ENCODE measurements around the gene GLCCI1. TPM values are rescaled to one million over a fixed set of nuclear protein-coding genes. Genes with fewer than 3 reads are reported as not detected.

Gene GLCCI1
- total and polyA plus RNA-seq, 2 of the 8 experiments (the other 6 are each of a cell fraction or from before 2014, with no cell fraction given) = 12.4 to 27.7 TPM

DNA sequence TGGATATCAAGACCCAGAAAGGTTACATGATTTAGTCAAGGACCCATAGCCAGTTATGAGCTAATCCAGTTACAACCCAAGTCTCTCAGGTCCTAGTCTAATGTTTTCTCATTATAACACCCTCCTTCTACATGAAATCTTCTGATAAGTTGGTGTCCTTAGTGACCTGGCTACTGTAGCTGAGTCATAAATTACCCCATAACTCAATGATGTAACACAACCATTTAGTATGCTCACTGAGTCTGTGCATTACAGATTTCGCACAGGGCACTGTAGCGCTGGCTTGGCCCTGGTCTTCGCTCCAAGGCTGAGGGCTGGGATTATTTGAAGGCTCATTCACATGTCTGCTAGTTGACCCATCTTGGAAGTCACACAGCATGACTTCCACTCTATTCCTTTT, 36.0 kb upstream of the GLCCI1 start:
- H2BK15ac ChIP-seq (ENCODE audit: low read length) = no peak overlapping the region
- no peaks in the 10 kb centered on the region for H4K20me1 ChIP-seq (replicated peaks in 1 of 2; ENCODE audit: control insufficient read depth in 1 of 2, insufficient read depth in 2 of 2, low read length in 2 of 2)
- H3K4me2 ChIP-seq (ENCODE audit: insufficient read depth in 1 of 2, low read depth in 2 of 2, low read length in 2 of 2) = no peak overlapping the region
- H3K36me3 ChIP-seq (ENCODE audit: control insufficient read depth in 2 of 4, insufficient read depth in 4 of 4, low read length in 3 of 4) = no peaks in the 10 kb centered on the region
- no peak overlapping the region for H2BK12ac ChIP-seq (ENCODE audit: low read depth, low read length)
- no peak overlapping the region for H3K9ac ChIP-seq (replicated peaks in 1 of 4; ENCODE audit: extremely low read depth in 1 of 4, low read depth in 3 of 4, low read length in 3 of 4)
- no peaks in the 10 kb centered on the region for H3K23me2 ChIP-seq (ENCODE audit: low read depth, low read length)
- H3K4me1 ChIP-seq (replicated peaks in 1 of 4; ENCODE audit: control insufficient read depth in 3 of 4, insufficient read depth in 4 of 4, low read length in 3 of 4) = peaks cover 0 to 6% (median 4%) of the 10 kb centered on the region in 4 experiments; a peak in 2 of 7 replicates
- no peak overlapping the region for H4K8ac ChIP-seq (ENCODE audit: extremely low read depth, insufficient read depth, low read length)
- CTCF ChIA-PET (ENCODE audit: partially characterized antibody) = interaction anchor here (1.7 kb wide), 1 partner anchor 11 kb away, joined by 4 read pairs; no protein-coding TSS in a partner anchor
- FAIRE-seq (no peak), DNase-seq (ENCODE audit: low read depth in 1 of 2, low spot score in 2 of 2) (no peak)
- no peak overlapping the region for H3K14ac ChIP-seq (ENCODE audit: insufficient read length)
- no peaks in the 10 kb centered on the region; the same call in 1 of the 2 replicates for H3K79me1 ChIP-seq (ENCODE audit: low read depth, low read length)
- no peak overlapping the region for H2BK20ac ChIP-seq (ENCODE audit: low read length)
- H4K91ac ChIP-seq (replicated peaks; ENCODE audit: insufficient read length, low read length) = no peak overlapping the region
- H2AFZ ChIP-seq (ENCODE audit: low read length) = no peak overlapping the region
- no peak overlapping the region for H2AK5ac ChIP-seq (ENCODE audit: low read depth, low read length)
- H2BK5ac ChIP-seq (ENCODE audit: low read depth, low read length) = no peak overlapping the region
- no peaks in the 10 kb centered on the region; a peak in 1 of 4 replicates for H3K9me3 ChIP-seq (ENCODE audit: insufficient read depth in 2 of 2, low read depth in 1 of 2, low read length in 1 of 2)
- no peaks in the 10 kb centered on the region for H3K79me2 ChIP-seq (ENCODE audit: control insufficient read depth in 1 of 2, insufficient read depth in 2 of 2, low read length in 2 of 2)
- H3K18ac ChIP-seq (ENCODE audit: extremely low read depth, low read length) = no peak overlapping the region
- H3K4ac ChIP-seq (replicated peaks; ENCODE audit: insufficient read length, low read depth, low read length) = no peak overlapping the region
- POLR2A ChIA-PET (ENCODE audit: partially characterized antibody) = no interaction called here
- H3K4me3 ChIP-seq (ENCODE audit: extremely low read depth in 1 of 4, insufficient read depth in 2 of 4, low read depth in 3 of 4, low read length in 4 of 4) = no peak overlapping the region
- 100% methylated on average over 3 of the region's 3 CpGs; no CpG with 5 or more reads in 1 of the 2 experiments for WGBS, 2 experiments (ENCODE audit: extremely low coverage in 1 of 2, insufficient coverage in 1 of 2, insufficient read length in 1 of 2, insufficient replicate concordance in 2 of 2, low coverage in 1 of 2, low lambda C conversion rate in 2 of 2, missing lambda C conversion rate in 1 of 2)
- H3K56ac ChIP-seq (replicated peaks; ENCODE audit: insufficient read length, low read depth, low read length) = no peak overlapping the region
- H4K5ac ChIP-seq (ENCODE audit: insufficient read length, low read depth, low read length) = no peak overlapping the region
- H3K27me3 ChIP-seq (replicated peaks in 1 of 4; ENCODE audit: control insufficient read depth in 3 of 4, extremely low read depth in 1 of 4, insufficient read depth in 3 of 4, low read length in 3 of 4) = no peaks in the 10 kb centered on the region
- no peak overlapping the region for H3K27ac ChIP-seq (ENCODE audit: low read depth, low read length)
- H2BK120ac ChIP-seq (replicated peaks; ENCODE audit: low read depth, low read length) = no peak overlapping the region
- no peak overlapping the region for H3K23ac ChIP-seq (ENCODE audit: insufficient read length)
- TF ChIP-seq TAF7 (optimal IDR thresholded peaks at IDR 0.05; ENCODE audit: borderline replicate concordance, low read depth, low read length) = no peak
- no peak for TF ChIP-seq EZH2 (IDR thresholded peaks at IDR 0.05; ENCODE audit: low read depth, low read length, severe bottlenecking)
- TF ChIP-seq HDAC2 (IDR thresholded peaks at IDR 0.05; ENCODE audit: borderline replicate concordance in 1 of 2, low read depth in 2 of 2, low read length in 2 of 2) = no peak
- TF ChIP-seq MAFK (IDR thresholded peaks at IDR 0.05; ENCODE audit: low read depth, low read length) = no peak
- TF ChIP-seq TCF12 (IDR thresholded peaks at IDR 0.05; ENCODE audit: low read depth, low read length) = no peak
- TF ChIP-seq, protein P1, sequence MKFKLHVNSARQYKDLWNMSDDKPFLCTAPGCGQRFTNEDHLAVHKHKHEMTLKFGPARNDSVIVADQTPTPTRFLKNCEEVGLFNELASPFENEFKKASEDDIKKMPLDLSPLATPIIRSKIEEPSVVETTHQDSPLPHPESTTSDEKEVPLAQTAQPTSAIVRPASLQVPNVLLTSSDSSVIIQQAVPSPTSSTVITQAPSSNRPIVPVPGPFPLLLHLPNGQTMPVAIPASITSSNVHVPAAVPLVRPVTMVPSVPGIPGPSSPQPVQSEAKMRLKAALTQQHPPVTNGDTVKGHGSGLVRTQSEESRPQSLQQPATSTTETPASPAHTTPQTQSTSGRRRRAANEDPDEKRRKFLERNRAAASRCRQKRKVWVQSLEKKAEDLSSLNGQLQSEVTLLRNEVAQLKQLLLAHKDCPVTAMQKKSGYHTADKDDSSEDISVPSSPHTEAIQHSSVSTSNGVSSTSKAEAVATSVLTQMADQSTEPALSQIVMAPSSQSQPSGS (IDR thresholded peaks at IDR 0.05; ENCODE audit: low read length) = no peak
- TF ChIP-seq POLR2A (IDR thresholded peaks at IDR 0.05; ENCODE audit: control extremely low read depth in 1 of 2, low read depth in 2 of 2, low read length in 2 of 2) = no peak
- TF ChIP-seq TBP (IDR thresholded peaks at IDR 0.05; ENCODE audit: low read depth, low read length) = no peak
- TF ChIP-seq RNF2 (IDR thresholded peaks at IDR 0.05; ENCODE audit: borderline replicate concordance, low read depth, low read length, missing control alignments, poor library complexity, severe bottlenecking) = no peak
- no peak for TF ChIP-seq SIN3A (conservative IDR thresholded peaks at IDR 0.05 in 1 of 2, IDR thresholded peaks at IDR 0.05 in 1 of 2; ENCODE audit: low read depth in 1 of 2, low read length in 2 of 2)
- TF ChIP-seq HDAC6 (IDR thresholded peaks at IDR 0.05; ENCODE audit: low read depth, low read length) = no peak
- no peak for TF ChIP-seq GABPA (IDR thresholded peaks at IDR 0.05; ENCODE audit: borderline replicate concordance, insufficient read depth, low read length)
